GM18511 (cell line): ENCODE data around the gene ITGBL1.

Experiments
- ATAC-seq: cut with Tn5 transposase; IDR thresholded peaks from one replicate; pipeline ENCODE4 v1.9.1; 2021; ENCODE audit warnings: mild to moderate bottlenecking, moderate library complexity; ENCODE audit not compliant: unreplicated experiment

The ITGBL1 gene

DNA sequence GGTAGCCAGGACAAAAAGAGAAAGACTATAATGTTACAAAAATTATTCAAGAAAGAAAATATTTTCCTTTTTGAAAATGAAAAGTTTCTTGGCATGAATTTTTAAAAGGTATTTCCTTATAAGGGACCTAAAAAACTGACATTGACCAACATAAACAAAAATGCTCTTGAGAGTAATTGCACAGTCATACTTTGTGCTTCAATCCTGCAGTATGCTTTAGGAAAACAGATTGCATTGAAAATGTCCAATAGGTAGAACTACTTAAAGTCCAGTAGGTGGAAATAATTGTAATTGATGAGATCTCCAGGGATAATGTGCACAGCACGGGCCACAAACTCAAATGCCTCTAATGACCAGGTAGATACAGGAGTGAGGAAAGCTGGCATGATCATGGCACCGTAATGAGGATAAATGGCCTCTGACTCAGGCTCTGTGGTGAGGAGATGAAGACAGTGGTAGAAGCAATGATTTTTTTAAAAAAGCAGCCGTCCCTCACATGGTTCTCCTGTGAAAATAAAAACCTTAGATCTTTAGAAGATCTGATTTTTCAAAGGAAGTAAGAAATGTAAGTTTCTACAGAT is 278.0 kb downstream of the ITGBL1 start:
- no peak for ATAC-seq

DNA sequence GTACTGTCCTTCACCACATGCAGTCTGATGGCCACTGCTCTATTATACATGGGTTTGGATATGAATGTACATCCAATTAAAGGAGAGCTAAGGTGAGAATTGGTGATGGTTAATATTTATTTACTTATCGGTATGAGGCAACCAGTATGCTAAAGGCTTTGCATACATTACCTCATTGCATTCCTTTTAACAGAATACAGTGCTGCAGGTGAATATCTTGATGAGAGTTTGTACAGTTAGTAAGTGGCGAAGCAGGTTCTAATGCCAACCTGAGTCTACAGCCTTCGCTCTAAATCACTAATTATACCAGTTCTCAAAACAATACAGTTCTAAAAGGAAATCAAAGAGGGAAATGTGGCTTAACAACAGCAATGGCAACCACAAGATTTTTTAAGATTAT is 284.1 kb downstream of the ITGBL1 start:
- ATAC-seq: no peak

DNA sequence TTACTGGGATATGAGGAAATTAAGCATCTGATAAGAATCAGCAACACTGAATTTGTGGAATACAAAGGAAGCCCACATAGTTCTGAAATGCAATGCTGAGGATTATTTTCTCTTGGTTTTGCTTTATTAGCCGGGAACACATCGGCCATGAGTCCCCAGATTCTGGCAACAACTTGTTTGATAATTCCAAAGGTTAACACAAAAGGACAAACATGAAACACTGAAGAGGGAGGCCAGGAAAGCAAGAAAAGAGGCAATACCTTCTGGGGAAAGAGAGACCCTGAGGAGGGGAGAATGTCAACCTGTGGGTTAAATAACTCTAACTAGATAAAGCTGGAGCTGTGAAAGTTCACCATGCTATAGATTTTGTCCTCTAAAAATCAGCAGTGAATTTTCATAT is 285.9 kb downstream of the ITGBL1 start:
- ATAC-seq: no peak

- peak; percentile 94 for ATAC-seq
These were observed 287.1 kb downstream of the ITGBL1 start for GRCh38 chr13:101739382-101740178.

- no peak for ATAC-seq
These were observed 294.0 kb downstream of the ITGBL1 start for GRCh38 chr13:101746513-101746912.

DNA sequence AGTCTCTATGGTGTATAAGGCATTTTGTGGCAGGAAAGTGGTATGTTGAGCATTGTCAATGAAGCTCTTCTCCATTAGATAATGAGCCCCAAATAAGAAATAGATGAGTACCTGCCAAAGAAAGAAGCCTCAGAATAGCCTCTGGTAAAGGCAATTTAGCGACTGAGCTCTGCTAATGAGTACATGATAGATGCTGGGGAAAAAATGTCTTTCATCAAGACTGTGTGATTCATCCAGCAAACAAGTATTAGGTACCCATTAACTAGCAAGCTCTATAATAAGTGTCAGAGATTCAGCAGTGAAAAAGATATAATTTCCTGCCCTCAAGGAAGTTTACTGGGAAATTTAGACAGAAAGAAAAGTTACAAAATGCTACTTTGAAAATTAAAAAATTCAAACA is 294.6 kb downstream of the ITGBL1 start:
- peak; percentile 43 for ATAC-seq

GRCh38 chr13:101749584-101749983 is 297.1 kb downstream of the ITGBL1 start:
- no peak for ATAC-seq

DNA sequence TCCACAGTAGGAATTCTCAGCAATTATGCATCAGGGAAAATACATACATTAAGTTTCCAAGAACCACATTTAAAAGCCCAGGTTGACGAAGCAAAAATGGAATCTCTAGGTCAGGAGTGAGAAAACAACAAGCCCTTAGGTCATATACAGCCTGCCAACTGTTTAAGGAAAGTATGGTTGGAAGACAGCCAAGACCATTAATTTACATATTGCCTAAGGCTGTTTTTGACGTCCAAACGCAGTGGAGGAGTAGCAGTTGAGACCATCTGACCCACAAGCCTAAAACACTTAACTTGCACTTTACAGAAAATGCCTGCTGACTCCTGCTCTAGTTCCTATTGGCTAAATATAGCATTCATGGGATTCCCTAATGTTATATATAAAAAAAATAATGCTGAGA is 299.0 kb downstream of the ITGBL1 start:
- peak; percentile 81 for ATAC-seq

DNA sequence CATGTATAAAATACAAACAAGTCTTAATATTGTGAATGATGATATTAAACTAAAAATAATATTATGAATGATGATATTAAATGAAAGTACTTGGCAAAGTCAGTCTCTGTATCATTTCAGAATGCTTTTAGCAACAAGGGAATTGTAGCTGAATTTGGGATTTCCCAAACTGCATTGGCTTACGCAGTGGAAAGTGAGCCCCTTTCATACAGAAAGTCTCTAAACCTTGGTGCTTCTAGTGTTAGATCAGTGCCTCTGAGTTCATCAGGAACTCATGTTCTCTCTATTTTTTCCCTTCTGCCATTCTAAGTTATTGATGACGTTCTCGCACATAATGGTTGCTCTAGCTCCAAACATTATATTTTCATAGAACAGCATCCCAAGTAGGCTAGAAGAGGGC is 300.0 kb downstream of the ITGBL1 start:
- ATAC-seq: no peak

GRCh38 chr13:101755228-101755887 is 302.9 kb downstream of the ITGBL1 start:
- no peak for ATAC-seq

DNA sequence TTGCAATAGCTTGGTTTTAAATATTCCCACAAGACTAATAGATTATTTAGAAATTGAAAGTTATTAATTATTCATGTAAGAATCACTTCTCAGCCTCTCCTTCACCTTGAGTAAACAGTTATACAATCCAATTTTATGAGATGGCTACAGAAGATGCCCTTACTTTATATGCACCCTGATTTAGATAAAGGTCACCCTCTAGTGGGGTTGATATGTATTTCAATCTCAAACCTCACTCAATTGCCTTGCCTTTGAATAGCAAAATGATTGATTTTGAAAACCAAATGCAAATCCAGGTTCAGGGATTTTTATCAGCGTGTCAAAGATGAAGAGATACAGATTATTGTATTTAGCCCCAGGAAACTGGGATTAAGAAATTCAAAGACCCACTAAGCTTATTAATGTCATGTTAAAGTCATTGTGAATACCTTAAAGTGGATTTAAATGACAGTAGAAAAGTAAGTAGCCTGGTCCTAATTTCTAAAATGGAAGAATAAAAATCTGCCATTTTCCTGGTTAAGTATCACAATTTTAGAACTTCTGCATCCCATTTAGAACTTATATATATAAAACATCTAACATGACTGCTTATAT is 305.1 kb downstream of the ITGBL1 start:
- peak; percentile 93 for ATAC-seq

- ATAC-seq: no peak
These were observed 310.7 kb downstream of the ITGBL1 start for GRCh38 chr13:101763191-101763590.
